Activated CD4-positive, alpha-beta T cell treated with anti-CD3 and anti-CD28 coated beads, Interleukin-2, amount 10 ng/mL, durations not matched to agents 24 days and 14 days (primary cell): Measurements from ENCODE around the gene SUSD3. TPM values are rescaled to one million over a fixed set of nuclear protein-coding genes. Genes with fewer than 3 reads are reported as not detected.

Source experiments
- DNase-seq: peaks from one replicate; pipeline ENCODE4 v3.0.0; 2022
- H3K27ac Mint-ChIP-seq: one replicate; pipeline ENCODE4 v1.8.0; 2022; ENCODE audit warnings: mild to moderate bottlenecking, mixed read lengths
- H3K27me3 Mint-ChIP-seq: one replicate; pipeline ENCODE4 v1.8.0; 2022; ENCODE audit warnings: mixed read lengths
- H3K36me3 Mint-ChIP-seq: one replicate; pipeline ENCODE4 v1.8.0; 2022; ENCODE audit warnings: low read depth, mild to moderate bottlenecking, mixed read lengths
- H3K4me1 Mint-ChIP-seq: one replicate; pipeline ENCODE4 v1.8.0; 2021; ENCODE audit warnings: mixed read lengths
- H3K4me3 Mint-ChIP-seq: one replicate; pipeline ENCODE4 v1.8.0; 2022; ENCODE audit warnings: mild to moderate bottlenecking, moderate library complexity, mixed read lengths
- H3K9me3 Mint-ChIP-seq: one replicate; pipeline ENCODE4 v1.8.0; 2021; ENCODE audit warnings: mixed read lengths
- intact Hi-C: fragments of 100-400 bp; cut with micrococcal nuclease; formaldehyde crosslinking; loops from one replicate; pipeline ENCODE4 v1.15.1; 2023
- total RNA-seq: library from RNA; stranded (reverse); gene quantifications from 2 replicates; pipeline ENCODE4 v1.2.3, GENCODE V29; 2022

Gene SUSD3
- total RNA-seq, 1 donor from 2014 or later: 38.3 TPM

DNA sequence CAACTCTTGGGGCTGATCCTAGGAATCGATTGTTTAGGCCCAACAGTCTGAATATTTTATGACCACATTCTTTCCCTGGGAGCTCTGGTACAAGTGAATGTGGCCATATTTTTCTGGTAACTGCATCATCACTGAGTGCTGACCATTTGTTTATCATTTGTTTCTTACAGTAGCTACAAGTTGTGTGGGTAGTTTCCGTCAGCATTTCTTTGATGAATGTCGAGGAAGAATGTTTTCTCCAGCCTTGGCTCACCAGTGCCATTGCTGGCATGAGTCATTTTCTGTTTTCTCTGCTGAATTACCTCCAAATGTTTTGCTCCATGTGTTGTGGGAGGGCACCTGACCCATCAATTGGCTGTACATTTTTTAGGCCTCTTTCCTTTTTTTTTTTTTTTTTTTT lies 23.4 kb downstream of the SUSD3 start:
- Mint-ChIP-seq H3K27ac (peak overlapping the region; percentile 92), H3K27me3 (no peaks in the 10 kb centered on the region), H3K9me3 (no peaks in the 10 kb centered on the region), H3K4me1 (peaks cover 36% of the 10 kb centered on the region), H3K4me3 (no peak overlapping the region), H3K36me3 (peaks cover 61% of the 10 kb centered on the region)
- no peak for DNase-seq
- intact Hi-C loops: no loop called here

DNA sequence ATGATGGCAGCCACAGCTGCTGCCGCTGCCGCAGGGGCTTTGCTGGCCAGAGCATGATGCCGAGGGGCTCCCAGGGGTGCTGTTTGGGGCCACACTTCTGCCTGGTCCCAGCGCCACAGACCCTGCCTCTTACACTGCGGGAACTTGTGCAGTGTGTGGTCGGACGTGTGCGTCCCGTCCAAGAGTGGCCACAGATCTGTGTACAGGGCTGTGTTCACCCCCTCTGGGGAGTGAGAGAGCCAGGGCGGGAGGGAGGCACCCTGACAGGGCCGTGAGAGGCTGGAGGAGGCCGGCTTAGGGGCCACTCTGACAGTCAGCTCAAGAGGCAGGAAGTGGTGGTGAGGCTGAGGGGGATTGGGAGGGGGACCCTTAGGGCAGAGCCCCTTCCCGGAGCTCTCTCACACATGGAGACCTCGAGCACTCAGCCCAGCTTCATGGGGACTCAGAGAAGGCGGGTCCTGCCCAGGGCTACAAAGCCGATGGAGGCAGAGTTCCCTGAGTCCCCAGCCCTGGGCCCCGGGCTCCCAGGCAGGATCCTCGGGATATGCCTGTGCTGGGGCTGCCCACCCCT lies 24.4 kb downstream of the SUSD3 start:
- intact Hi-C loops: loop anchor here (1.0 kb wide), 2 partner anchors 8 to 19 kb away; no protein-coding TSS in a partner anchor
- H3K9me3 Mint-ChIP-seq: no peaks in the 10 kb centered on the region
- peaks cover 30% of the 10 kb centered on the region for H3K4me1 Mint-ChIP-seq
- H3K27ac Mint-ChIP-seq: peak overlapping the region; percentile 92
- DNase-seq: peak; percentile 69
- peak overlapping the region; percentile 26 for H3K4me3 Mint-ChIP-seq
- H3K27me3 Mint-ChIP-seq: no peaks in the 10 kb centered on the region
- H3K36me3 Mint-ChIP-seq: peaks cover 59% of the 10 kb centered on the region

DNA sequence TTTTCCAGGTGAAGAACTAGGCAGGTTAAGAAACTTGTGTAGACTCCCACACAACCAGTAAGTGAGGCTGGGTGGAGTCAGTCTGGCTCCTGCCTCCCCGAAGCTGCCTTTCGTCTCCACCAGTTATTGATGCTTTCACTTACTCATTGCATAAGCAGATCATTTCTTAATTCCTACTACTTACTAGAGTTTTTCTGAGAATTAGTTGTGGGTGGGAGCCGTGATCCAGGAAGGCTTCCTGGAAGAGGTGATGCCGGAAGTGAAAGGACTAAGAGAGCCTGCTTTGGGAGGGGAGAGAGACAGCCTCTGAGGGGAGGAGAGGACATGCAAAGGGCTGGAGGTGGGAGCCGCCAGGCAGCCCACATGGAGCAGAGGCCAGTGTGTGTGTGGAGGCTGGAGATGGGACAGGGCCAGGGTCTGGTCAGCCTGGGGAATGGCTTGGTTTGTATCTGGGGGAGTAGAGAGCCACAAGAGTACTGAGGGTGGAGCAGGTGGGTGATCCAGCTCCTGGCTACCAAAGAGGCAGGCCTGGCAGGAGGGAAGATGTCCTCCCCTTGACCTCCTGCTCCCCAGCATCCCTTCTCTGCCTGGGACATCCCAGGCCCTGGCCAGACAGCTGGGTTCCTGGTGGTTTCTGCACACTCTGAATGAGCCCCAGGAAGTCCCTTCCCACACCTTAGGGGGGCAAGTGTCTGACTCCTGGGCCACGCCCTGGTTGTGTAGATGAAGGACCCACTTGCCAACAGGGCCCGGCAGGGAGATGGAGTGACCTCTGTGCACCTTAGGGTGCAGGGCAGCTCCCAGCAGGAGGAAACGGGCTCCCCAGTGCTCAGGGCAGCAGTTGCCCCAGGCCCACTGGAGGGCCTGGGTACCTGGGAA lies 25.3 kb downstream of the SUSD3 start:
- DNase-seq: peak; percentile 79
- Mint-ChIP-seq H3K27ac (peak overlapping the region; percentile 92), H3K9me3 (no peaks in the 10 kb centered on the region), H3K36me3 (peaks cover 64% of the 10 kb centered on the region), H3K4me3 (peak overlapping the region; percentile 55), H3K4me1 (peaks cover 30% of the 10 kb centered on the region), H3K27me3 (no peaks in the 10 kb centered on the region)
- intact Hi-C loops: loop anchor here (1.0 kb wide), 2 partner anchors 7 to 20 kb away; no protein-coding TSS in a partner anchor

DNA sequence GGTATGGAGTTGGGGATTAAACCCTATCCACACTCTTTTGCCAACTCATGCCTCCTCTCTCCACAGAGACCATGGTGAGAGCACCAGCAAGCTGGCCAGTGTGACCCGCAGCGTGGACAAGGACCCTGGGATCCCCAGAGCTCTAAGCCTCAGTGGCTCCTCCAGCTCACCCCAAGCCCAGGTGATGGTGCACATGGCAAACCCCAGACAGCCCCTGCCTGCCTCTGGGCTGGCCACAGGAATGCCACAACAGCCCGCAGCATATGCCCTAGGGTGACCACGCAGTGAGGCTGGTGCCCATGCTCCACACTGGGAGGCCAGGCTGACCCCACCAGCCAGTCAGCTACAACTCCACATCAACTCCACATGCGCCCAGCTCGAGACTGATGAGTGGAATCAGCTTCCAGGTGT lies 26.0 kb downstream of the SUSD3 start:
- intact Hi-C loops: no loop called here
- DNase-seq: no peak
- H3K9me3 Mint-ChIP-seq: no peaks in the 10 kb centered on the region
- H3K4me1 Mint-ChIP-seq: peaks cover 30% of the 10 kb centered on the region
- H3K27me3 Mint-ChIP-seq: no peaks in the 10 kb centered on the region
- no peak overlapping the region for H3K27ac Mint-ChIP-seq
- H3K4me3 Mint-ChIP-seq: no peak overlapping the region
- H3K36me3 Mint-ChIP-seq: peaks cover 69% of the 10 kb centered on the region

DNA sequence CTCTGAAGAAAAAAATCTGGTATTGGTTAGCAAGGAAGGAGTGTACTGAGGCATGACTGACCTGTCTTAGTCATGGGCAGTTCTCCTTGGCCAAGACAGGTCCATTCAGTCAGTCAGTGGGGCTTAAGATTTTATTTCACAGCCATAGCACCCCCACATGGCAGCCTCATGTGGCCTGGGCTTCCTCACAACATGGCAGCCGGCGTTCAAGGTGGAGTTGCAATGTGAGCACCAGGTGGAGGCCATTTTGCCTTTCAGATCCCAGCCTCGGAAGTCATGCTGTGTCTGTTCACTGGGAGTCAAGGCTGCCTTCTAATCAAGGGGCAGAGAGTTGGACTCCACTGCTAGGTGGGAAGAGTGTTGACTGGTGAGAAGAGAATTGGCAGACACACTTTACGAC lies 27.2 kb downstream of the SUSD3 start:
- Mint-ChIP-seq H3K36me3 (peaks cover 73% of the 10 kb centered on the region), H3K4me3 (no peak overlapping the region), H3K27ac (no peak overlapping the region), H3K9me3 (no peaks in the 10 kb centered on the region), H3K4me1 (peaks cover 35% of the 10 kb centered on the region), H3K27me3 (no peaks in the 10 kb centered on the region)
- no peak for DNase-seq
- intact Hi-C loops: no loop called here

DNA sequence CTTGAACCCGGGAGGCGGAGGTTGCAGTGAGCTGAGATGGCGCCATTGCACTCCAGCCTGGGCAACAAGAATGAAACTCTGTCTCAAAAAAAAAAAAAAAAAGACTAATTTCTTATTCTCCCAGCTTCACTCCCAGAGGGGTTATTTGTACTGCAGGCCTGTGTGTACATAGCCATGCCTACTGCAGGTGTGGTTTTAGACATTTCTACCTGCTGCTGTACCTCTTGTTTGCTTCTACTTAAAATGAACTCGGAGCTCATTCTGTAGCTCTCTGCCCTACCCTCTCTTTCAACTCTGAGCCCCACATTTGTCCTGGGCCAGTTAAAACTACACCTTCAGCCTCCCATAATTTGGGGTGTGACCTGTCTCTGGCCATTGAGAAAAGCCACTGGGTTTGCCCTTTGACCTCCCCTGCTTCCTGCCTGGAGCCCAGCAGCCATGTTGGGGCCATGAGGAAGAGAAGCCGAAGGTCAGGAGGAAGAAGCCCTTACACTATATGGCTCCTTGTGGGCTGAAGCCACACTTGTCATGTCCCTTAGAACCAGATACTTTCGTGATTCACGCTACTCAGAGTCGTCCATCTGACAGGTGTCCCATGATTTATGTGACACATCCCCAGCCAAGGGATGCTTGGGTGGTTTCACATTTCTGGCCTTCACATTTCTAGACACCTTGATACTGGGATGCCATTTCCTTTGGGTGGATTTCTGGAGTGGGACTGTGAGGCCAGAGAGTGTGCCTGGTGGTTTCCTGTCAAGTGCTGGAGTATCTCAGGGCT lies 28.1 kb downstream of the SUSD3 start:
- H3K27ac Mint-ChIP-seq: peak overlapping the region; percentile 44

DNA sequence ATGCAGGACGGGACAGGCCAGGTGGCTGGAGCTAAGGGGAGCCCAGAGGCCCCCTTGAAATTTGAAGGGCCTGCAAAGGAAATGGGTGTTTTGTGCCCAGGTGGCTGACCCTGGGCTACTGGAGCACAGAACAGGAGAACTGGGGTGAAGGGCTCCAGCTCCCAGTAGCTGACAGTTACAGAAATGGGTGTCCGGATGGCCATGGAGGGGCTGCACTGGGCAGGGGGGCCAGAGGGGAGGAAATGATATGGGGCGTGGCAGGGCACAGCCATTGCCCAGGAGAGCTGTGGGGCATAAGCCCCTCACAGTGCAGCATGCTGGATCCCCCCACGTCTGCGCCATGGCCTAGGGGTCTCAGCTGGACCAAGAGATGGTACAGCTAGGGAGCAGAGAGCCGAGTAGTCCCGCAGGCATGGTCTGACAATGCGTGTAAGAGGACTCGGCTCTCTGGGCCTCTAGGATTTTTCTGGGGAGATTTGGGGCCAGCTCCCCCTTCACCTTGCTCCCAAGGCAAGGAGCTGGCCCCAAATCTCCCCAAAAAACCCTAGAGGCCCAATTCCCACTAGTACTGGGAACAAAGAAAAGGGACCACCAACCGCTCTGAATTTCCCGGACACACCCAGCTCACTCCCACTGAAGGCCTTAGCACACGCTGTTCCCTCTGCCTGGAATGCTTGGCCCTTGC lies 29.6 kb downstream of the SUSD3 start:
- Mint-ChIP-seq H3K27me3 (no peaks in the 10 kb centered on the region), H3K4me1 (peaks cover 43% of the 10 kb centered on the region), H3K36me3 (peaks cover 67% of the 10 kb centered on the region), H3K27ac (no peak overlapping the region), H3K4me3 (no peak overlapping the region), H3K9me3 (peaks cover 5% of the 10 kb centered on the region)
- intact Hi-C loops: no loop called here
- DNase-seq: no peak

More for the DNA sequence above, 28.1 kb downstream of the SUSD3 start:
- peaks cover 5% of the 10 kb centered on the region for H3K9me3 Mint-ChIP-seq
- no peak overlapping the region for H3K4me3 Mint-ChIP-seq
- no peak for DNase-seq
- H3K36me3 Mint-ChIP-seq: peaks cover 72% of the 10 kb centered on the region
- intact Hi-C loops: no loop called here
- H3K4me1 Mint-ChIP-seq: peaks cover 41% of the 10 kb centered on the region
- no peaks in the 10 kb centered on the region for H3K27me3 Mint-ChIP-seq

DNA sequence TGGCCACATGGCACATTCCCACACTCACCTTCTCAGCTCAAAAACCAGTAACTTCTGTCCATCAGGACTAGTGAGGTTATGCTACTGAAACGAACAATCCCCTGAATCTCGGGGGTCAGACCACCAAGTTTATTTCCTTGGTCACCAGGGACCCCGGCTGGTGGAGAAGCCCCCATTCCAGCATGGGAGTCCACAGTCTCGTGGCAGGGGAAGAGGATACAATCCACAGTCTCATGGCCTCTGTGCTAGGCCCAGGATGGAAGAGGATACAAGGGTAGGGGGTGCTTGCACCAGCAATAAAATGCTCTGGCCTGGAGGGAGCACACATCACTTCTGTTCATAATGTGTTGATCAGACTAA lies 30.1 kb downstream of the SUSD3 start:
- Mint-ChIP-seq H3K4me3 (no peak overlapping the region), H3K9me3 (peaks cover 5% of the 10 kb centered on the region), H3K27me3 (no peaks in the 10 kb centered on the region), H3K4me1 (peaks cover 45% of the 10 kb centered on the region), H3K27ac (no peak overlapping the region), H3K36me3 (peaks cover 66% of the 10 kb centered on the region)
- intact Hi-C loops: no loop called here
- DNase-seq: no peak

DNA sequence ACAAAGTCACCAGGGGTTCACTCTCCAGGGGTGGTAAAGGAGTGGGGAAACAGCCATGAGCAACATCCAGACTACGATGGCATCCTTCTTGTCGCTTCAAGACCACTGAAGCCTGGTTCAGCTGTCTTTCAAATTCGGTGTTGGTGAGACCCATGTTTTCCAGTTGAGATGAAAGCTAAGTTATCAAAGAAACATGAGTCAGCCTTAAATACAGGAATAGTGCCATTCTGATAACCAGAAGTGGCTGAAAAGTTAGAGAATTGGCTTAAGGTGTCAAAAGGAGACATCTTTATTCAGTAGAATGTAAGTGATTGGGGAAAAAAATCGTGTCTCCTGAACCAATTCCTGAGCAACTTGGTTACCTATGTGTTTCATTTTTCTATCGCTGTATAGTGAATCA lies 30.5 kb downstream of the SUSD3 start:
- Mint-ChIP-seq H3K4me1 (peaks cover 46% of the 10 kb centered on the region), H3K4me3 (no peak overlapping the region), H3K9me3 (peaks cover 5% of the 10 kb centered on the region), H3K27me3 (no peaks in the 10 kb centered on the region), H3K36me3 (peaks cover 63% of the 10 kb centered on the region), H3K27ac (peak overlapping the region; percentile 39)
- intact Hi-C loops: no loop called here
- DNase-seq: no peak

DNA sequence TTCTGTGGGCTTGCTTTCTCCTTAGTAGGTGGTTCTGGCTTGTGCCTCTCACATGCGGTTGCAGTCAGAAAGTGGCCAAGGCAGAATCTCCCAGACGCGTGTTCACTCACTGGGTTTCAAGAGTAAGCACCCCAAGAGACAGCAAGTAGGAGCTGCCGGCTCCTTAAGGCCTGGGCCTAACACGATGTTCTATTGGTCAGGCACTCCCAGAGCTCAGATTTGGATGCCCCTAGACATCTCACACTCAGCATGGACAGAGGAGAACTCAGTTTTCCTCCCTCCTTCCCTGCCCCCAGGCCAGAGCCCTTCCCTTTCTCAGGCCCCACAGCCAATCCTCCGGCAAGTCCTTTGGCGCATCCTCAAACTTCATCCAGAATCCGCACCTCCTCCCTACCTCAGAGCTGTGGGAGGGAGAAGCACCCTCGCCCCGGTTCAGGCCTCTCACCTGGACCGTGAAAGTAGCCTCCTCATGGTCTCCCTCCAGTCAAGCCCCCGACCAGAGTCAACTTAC lies 31.0 kb downstream of the SUSD3 start:
- H3K9me3 Mint-ChIP-seq: peaks cover 5% of the 10 kb centered on the region
- no peak overlapping the region for H3K4me3 Mint-ChIP-seq
- intact Hi-C loops: no loop called here
- peaks cover 49% of the 10 kb centered on the region for H3K4me1 Mint-ChIP-seq
- no peaks in the 10 kb centered on the region for H3K27me3 Mint-ChIP-seq
- H3K27ac Mint-ChIP-seq: peak overlapping the region; percentile 59
- H3K36me3 Mint-ChIP-seq: peaks cover 62% of the 10 kb centered on the region
- DNase-seq: no peak

DNA sequence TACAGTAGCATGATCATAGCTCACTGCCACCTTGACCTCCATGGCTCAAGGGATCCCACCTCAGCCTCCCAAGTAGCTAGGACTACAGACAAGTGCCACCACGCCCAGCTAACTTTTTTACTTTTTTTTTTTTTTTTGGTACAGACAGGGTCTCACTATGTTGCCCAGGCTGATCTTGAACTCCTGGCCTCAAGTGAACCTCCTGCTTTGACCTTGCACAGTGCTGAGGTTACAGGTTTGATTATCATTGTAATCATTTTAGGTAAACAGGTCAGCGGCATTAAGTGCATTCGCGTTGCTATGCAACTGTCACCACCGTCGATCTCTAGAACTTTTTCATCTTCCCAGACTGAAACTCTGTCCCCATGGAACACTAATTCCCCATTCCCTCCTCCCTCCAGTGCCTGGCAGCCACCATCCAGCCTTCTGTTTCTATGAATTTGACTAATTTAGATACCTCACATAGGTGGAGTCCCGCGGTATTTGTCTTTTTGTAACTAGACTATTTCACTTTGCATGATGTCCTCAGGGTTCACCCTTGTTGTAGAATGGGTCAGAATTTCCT lies 31.7 kb downstream of the SUSD3 start:
- intact Hi-C loops: no loop called here
- Mint-ChIP-seq H3K27me3 (no peaks in the 10 kb centered on the region), H3K36me3 (peaks cover 59% of the 10 kb centered on the region), H3K27ac (peak overlapping the region; percentile 78), H3K4me1 (peaks cover 55% of the 10 kb centered on the region), H3K9me3 (peaks cover 5% of the 10 kb centered on the region), H3K4me3 (no peak overlapping the region)
- no peak for DNase-seq

DNA sequence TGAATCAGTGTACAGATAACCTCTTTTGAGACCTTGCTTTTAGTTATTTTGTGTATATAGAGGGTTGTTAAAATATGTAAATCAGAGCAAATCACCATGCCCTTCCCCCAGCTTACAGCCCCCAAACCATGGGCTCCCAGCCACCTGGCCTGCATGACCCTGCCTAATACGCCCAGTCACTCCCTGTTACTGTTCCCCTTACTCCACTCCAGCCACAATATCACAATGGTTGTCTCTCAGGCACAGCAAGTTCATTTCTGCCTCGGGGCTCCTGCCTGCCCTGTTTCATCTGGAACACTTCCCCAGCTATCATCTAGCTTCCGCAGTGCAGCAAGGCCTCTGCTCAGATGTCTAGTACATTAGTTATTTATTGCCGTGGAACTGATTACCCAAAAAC lies 32.6 kb downstream of the SUSD3 start:
- H3K27ac Mint-ChIP-seq: peak overlapping the region; percentile 98
- H3K27me3 Mint-ChIP-seq: no peaks in the 10 kb centered on the region
- H3K36me3 Mint-ChIP-seq: peaks cover 50% of the 10 kb centered on the region
- peaks cover 52% of the 10 kb centered on the region for H3K4me1 Mint-ChIP-seq
- H3K4me3 Mint-ChIP-seq: peak overlapping the region; percentile 71
- no peak for DNase-seq
- intact Hi-C loops: loop anchor here (1.0 kb wide), 1 partner anchor 8 kb away; no protein-coding TSS in a partner anchor
- peaks cover 5% of the 10 kb centered on the region for H3K9me3 Mint-ChIP-seq
